ENCODE results near the gene APOLD1.

GRCh38 chr12:12777092-12777491 is 8.4 kb upstream of the APOLD1 start:
- TF ChIP-seq CTCF (IDR thresholded peaks at IDR 0.05; ENCODE audit: low read depth, low read length): no peak
- TF ChIP-seq MAX (IDR thresholded peaks at IDR 0.05; ENCODE audit: low read depth, low read length): no peak
- no peak for TF ChIP-seq MYC (IDR thresholded peaks at IDR 0.05; ENCODE audit: low read depth, low read length)

Data from NB4 (cell line).